ENCODE results near the gene CPEB3.
"Not testable (repeated sequence)": the region's sequence is repeated elsewhere in the genome, so short reads cannot be mapped to it uniquely, and the experiment has no call there.

CPEB3 gene

DNA sequence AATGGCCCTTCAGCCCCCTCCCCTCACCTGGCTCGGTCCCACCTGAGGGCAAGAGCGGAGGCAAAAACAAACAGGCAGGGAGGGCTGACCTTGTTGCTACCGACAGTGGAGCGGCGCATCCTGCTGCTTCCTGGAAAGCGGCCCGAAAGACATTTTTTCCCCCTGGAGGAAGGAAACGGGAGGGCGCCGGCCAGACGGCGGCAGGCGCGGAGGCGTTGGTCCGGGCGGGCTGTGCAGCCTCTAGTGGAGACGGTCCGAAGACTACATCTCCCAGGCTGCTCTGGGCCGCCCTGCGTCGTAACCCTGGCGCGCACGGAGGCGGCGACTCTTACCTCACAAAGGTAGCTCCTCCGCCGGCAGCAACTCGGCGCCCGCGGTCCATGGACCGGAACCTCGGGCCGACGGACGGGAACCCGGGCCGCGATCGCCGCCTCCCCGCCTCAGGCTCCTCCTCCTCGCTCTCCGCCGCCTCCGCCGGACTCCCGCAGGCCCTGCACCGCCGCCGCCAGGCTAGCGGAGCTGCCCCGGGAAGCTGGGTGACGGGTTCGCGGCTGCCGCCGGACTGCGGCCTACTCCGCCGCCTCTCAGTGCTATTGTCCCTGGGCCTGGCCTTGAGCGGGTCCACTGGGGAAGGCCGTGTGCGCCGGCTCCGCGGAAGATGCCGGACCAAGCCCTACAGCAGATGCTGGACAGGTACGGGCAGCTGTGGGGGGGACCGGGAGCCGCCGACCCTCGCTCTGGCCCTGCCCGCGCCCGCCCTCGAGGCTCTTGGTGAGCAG, at the start of gene CPEB3, which contains the start of gene MARCHF5:
Gene CPEB3, minus strand, starts transcription at position 242 of the 779 bp plus-strand sequence. CDS start 50,728 bp downstream, outside the sequence.
Gene MARCHF5, plus strand, starts transcription at position 331 of the 779 bp plus-strand sequence. Its CDS starts 328 bp downstream, at position 659.
- peak; percentile 79 for TF ChIP-seq CTCF (IDR thresholded peaks at IDR 0.05)
- H3K36me3 ChIP-seq = peaks cover 5% of the 10 kb centered on the region
- H3K27me3 ChIP-seq = no peaks in the 10 kb centered on the region
- peak within 1 kb of the TSS; percentile 89 for H3K27ac ChIP-seq
- H3K4me1 ChIP-seq (ENCODE audit: control insufficient read depth in 1 of 2, insufficient read depth in 1 of 2, low read depth in 1 of 2, low read length in 1 of 2) = peaks cover 20 to 23% of the 10 kb centered on the region in 2 experiments
- peak within 1 kb of the TSS; percentile 76 to 97 for H3K4me3 ChIP-seq (ENCODE audit: low read depth in 1 of 2, low read length in 1 of 2)
- H3K9me3 ChIP-seq = no peaks in the 10 kb centered on the region

- H3K4me3 ChIP-seq (ENCODE audit: low read depth in 1 of 2, low read length in 1 of 2); H3K27me3 ChIP-seq; H3K36me3 ChIP-seq; H3K9me3 ChIP-seq: not testable (repeated sequence)
- peak overlapping the region; percentile 67 for H3K27ac ChIP-seq
- H3K4me1 ChIP-seq (ENCODE audit: control insufficient read depth in 1 of 2, insufficient read depth in 1 of 2, low read depth in 1 of 2, low read length in 1 of 2) = peaks cover 30 to 34% of the 10 kb centered on the region in 2 experiments
Measured at GRCh38 chr10:92329927-92330326, 39.0 kb upstream of the CPEB3 start.

DNA sequence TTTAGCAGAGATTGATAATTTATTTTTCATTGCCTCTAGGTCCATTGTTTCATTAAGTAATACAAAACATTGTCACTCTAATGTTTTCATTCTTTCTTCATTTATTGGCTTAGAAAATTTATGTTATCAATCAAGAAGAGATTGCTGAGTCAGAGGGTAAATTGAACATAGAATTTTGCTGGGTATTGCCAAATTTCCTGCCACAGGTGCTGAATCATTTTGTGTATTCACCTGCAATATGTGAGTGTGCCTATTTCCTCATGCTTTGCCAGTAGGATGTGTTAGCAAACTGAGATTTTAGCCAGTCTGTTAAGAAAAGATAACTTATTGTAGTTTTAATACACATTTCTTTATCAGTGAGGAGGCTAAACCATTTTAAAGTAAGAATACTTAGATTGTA, 38.1 kb upstream of the CPEB3 start:
- no peak for TF ChIP-seq CTCF (IDR thresholded peaks at IDR 0.05)
- peak overlapping the region in 1 of 2 experiments; percentile 33 for H3K4me3 ChIP-seq (ENCODE audit: low read depth in 1 of 2, low read length in 1 of 2)
- no peaks in the 10 kb centered on the region for H3K9me3 ChIP-seq
- peaks cover 30 to 34% of the 10 kb centered on the region in 2 experiments for H3K4me1 ChIP-seq (ENCODE audit: control insufficient read depth in 1 of 2, insufficient read depth in 1 of 2, low read depth in 1 of 2, low read length in 1 of 2)
- peak overlapping the region; percentile 67 for H3K27ac ChIP-seq
- H3K36me3 ChIP-seq = no peaks in the 10 kb centered on the region
- H3K27me3 ChIP-seq = no peaks in the 10 kb centered on the region

DNA sequence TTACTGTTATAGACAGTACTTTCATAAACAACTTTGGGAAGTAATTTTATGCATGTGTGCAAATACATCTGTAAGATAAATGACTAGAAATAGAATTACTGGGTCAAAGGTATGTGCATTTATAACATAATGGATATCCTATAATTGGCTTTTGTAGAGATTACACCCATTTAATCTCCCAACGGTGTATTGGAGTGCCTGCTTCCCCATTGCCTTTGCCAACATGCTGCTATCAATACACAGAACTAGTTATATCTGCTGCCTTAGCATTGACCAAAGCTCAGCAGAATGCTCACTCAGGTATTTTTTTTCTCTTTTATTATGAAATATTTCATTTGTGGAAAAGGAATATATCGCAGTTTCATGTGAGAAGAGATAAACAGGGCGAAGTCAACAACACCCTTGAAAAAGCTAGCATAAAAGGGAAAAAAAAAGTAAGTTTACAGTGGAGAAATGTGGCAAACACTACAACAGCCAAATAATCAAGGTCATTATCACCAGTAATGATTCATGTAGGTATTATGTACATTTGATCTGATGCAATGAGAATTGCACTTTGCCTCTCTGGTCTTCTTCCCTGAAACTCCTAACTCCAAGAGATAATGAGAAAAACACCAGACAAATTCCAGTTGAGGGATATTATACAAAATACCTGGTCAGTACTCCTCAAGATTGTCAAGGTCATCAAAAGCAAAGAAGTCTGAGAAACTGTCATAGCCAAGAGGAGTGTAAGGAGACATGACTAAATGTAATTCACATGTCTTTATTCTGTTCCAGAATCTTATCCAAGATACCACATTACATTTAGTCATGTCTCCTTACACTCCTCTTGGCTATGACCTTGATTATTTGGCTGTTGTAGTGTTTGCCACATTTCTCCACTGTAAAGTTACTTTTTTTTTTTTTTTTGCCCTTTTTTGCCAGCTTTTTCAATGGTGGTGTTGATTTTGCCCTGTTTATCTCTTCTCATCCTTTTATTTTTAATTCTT, 36.9 kb upstream of the CPEB3 start:
- peak overlapping the region; percentile 58 for H3K27ac ChIP-seq
- H3K27me3 ChIP-seq = no peaks in the 10 kb centered on the region
- no peak overlapping the region for H3K4me3 ChIP-seq (ENCODE audit: low read depth in 1 of 2, low read length in 1 of 2)
- no peaks in the 10 kb centered on the region for H3K36me3 ChIP-seq
- peaks cover 30 to 34% of the 10 kb centered on the region in 2 experiments for H3K4me1 ChIP-seq (ENCODE audit: control insufficient read depth in 1 of 2, insufficient read depth in 1 of 2, low read depth in 1 of 2, low read length in 1 of 2)
- TF ChIP-seq CTCF (IDR thresholded peaks at IDR 0.05) = no peak
- H3K9me3 ChIP-seq = no peaks in the 10 kb centered on the region

DNA sequence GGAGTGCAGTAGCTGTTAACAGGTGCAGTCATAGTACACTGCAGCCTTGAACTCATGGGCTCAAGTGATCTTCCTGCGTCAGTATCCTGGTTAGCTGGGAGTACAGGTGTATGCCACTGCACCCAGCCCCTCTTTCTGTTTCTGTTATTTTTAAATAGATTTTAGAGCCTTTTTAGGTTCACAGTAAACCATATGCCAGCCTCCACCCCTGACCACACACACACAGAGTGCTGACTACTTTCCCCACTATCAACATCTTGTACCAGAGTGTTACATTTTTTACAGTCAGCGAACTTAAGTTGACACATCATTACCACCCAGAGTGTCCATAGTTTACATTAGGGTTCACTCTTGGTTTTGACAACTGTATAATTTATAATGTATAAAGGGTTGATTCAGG, 32.2 kb upstream of the CPEB3 start:
- Histone ChIP-seq H3K36me3 (no peaks in the 10 kb centered on the region), H3K4me3 (ENCODE audit: low read depth in 1 of 2, low read length in 1 of 2) (no peak overlapping the region), H3K27ac (no peak overlapping the region), H3K27me3 (no peaks in the 10 kb centered on the region), H3K9me3 (no peaks in the 10 kb centered on the region), H3K4me1 (ENCODE audit: control insufficient read depth in 1 of 2, insufficient read depth in 1 of 2, low read depth in 1 of 2, low read length in 1 of 2) (peaks cover 14% of the 10 kb centered on the region in 2 experiments)
- no peak for TF ChIP-seq CTCF (IDR thresholded peaks at IDR 0.05)

Data from neutrophil (primary cell).